Activated CD8-positive, alpha-beta memory T cell treated with anti-CD3 and anti-CD28 coated beads for 24 hours (primary cell): ENCODE data around the gene ZC3H7B.
"Not testable (repeated sequence)": the region's sequence is repeated elsewhere in the genome, so short reads cannot be mapped to it uniquely, and the experiment has no call there.

Experiments
- DNase-seq: peaks from one replicate; pipeline ENCODE4 v3.0.0-alpha.2; 2020

Gene ZC3H7B

DNA sequence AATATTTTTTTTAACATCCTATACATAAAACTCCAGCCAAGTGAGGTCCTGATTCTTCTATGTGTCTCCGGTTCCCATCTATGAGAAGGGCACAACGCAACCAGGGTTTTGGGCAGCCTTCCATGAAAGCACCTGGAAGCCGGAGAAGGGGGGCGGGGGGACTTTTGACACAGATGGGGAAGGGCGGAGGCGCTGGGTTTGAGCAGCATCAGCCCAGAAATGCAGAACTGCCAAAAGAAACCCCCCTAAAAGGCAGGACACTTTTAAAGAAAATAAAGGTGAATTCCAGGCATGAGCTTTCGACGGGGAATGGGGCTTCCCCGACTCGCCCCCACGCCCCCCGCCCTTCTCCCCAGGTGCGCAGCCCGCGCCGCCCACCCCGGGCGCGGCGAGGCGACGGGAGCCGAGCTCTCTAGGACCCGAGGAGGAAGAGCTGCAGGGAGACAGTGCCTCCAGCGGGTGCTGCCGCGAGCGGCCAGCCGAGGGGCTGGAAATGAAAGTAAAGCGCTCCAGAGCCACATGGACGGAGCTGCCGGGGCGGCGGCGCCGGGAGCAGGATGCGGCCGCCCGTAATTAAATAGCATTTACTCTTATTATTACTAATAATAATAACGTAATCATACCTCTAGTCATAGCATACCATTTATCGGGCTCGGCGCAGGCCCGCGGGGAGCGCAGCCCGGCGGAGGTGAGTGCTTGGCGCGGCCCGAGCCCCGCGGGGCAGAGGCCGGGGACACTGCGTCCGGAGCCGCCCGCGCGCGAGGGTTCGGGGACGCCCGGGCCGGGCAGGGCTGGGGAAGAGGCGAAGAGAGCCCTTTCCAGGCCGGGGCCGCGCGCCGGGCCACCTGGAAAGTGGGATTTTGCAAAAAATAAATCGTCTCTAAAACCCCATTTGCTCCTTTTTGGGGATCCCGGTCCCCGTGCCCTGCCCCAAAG, at the start of gene ZC3H7B:
TSS of gene ZC3H7B (plus strand) at position 441 of the 936 bp plus-strand sequence. CDS start 19,136 bp downstream, outside the sequence.
- DNase-seq = peak; percentile 89

GRCh38 chr22:41252365-41252764, 49.0 kb upstream of the ZC3H7B start:
- DNase-seq = no peak

- DNase-seq = no peak
These were observed 47.1 kb upstream of the ZC3H7B start for GRCh38 chr22:41254230-41254629.

- no peak for DNase-seq
These were observed 44.8 kb upstream of the ZC3H7B start for GRCh38 chr22:41256254-41257253.

- no peak for DNase-seq
These were observed 43.6 kb upstream of the ZC3H7B start for GRCh38 chr22:41257696-41258095.

DNA sequence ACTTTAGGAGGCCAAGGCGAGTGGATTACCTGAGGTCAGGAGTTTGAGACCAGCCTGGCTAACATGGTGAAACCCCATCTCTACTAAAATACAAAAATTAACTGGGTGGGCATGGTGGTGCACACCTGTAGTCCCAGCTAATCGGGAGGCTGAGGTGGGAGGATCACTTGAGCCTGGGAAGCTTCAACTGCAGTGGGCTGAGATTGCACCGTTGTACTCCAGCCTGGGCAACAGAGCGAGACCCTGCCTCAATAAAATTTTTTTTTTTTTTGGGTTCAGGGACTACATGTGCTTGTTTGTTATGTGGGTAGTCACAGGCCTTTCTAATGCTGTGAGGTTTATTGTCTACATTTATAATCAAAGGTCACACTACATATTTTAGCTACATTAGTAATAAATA, 41.6 kb upstream of the ZC3H7B start:
- DNase-seq = not testable (repeated sequence)

GRCh38 chr22:41260871-41261270, 40.5 kb upstream of the ZC3H7B start:
- no peak for DNase-seq

- DNase-seq = no peak
These were observed 39.6 kb upstream of the ZC3H7B start for GRCh38 chr22:41261541-41262249.

DNA sequence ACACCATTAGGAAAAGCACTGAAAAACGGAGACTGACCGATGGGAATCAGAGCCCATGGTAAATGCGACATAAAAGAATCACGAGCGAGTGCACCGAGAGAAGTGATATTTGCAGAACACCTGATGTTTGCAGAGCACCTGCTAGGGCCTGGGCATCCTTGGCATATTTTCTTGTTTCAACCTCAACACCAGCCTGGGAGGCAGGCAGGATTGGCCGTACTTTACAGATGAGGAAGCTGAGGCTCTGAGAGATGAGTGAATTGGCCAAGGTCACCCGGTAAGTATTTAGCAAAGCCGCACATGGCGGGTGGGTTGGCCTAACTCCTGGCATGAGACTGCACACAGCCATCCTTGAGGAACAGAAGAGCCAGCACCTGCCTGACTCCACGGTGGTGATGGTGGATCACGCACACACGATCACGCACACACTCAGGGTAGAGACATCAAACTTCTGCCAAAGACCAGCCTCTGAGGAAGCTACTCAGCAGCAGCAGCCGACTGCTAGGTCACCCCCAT, 39.0 kb upstream of the ZC3H7B start:
- no peak for DNase-seq

GRCh38 chr22:41263704-41264103, 37.6 kb upstream of the ZC3H7B start:
- no peak for DNase-seq

- no peak for DNase-seq
These were observed 36.9 kb upstream of the ZC3H7B start for GRCh38 chr22:41264408-41264941.

DNA sequence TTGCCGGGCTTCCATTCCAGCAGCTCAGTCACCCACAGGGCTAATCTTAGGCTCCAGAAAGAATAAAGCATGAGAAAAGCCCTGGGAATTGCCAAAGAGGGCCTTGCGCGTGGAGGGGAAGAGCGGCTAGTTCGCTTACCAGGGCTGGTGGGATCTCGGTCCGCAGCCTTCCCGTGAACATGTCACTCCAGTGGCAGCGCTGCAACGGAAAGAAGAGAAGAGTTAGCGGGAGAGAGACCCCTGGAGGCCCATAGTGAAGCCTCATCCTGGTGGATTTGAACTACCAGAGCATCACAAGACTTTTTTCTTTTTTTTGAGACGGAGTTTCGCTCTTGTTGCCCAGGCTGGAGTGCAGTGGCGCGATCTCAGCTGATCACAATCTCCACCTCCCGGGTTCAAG, 33.4 kb upstream of the ZC3H7B start:
- no peak for DNase-seq

- DNase-seq = no peak
These were observed 29.5 kb upstream of the ZC3H7B start for GRCh38 chr22:41271787-41272186.

DNA sequence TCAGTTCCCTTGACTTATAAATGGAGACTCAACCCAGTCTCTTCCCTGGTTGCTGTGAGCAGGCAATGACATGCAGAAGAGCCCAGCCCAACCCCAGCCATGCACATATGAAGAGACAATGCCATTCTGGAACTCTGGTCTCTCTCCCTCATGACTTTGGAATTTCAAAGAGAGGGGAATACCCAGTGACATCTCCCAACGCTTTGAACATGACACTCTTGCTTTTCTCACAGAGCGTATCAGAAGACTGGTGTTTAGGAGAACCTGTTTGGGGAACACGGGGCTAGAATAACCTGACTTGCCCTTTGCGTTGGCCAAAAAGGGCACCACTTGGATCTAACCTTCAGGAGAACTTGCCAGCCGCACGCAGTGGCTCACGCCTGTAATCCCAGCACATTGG, 28.2 kb upstream of the ZC3H7B start:
- DNase-seq = no peak

GRCh38 chr22:41274856-41275255, 26.5 kb upstream of the ZC3H7B start:
- no peak for DNase-seq

- no peak for DNase-seq
These were observed 21.3 kb upstream of the ZC3H7B start for GRCh38 chr22:41280065-41280464.

DNA sequence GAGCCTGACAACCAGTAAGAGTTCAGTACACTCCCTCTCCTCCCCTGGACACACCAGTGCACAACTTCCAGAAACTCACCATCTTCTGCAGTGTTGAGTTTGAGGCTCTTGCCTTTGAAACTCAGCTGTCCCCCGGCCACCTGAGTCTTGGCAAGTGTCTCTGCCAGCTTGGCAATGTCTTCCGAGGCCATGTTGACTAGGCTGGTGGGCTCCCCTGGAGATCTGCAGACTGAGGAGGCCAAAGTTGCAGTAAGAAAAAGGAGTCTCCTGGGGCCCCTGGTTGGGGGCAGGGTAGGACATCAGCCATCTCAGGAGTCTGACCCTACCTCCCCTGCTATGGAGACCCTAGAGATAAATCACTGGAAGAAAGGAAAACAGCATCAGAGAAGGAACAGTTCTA, 20.5 kb upstream of the ZC3H7B start:
- no peak for DNase-seq

GRCh38 chr22:41284465-41284864, 16.9 kb upstream of the ZC3H7B start:
- DNase-seq = no peak

GRCh38 chr22:41285441-41285819, 15.9 kb upstream of the ZC3H7B start:
- peak; percentile 92 for DNase-seq

GRCh38 chr22:41285820-41286638, 15.3 kb upstream of the ZC3H7B start, which contains the start of gene RANGAP1:
TSS of gene RANGAP1 (minus strand) at chr22:41286187. CDS start at chr22:41281044, 5,143 bp downstream.
- DNase-seq = peak; percentile 97

GRCh38 chr22:41286639-41287091, 14.7 kb upstream of the ZC3H7B start:
- DNase-seq = peak; percentile 77
